HG03066 (cell line): ENCODE data around the gene SREBF2.
A peak's percentile ranks its signal among the peaks of the same experiment; 100 is the strongest.

Experiments used
- ATAC-seq: cut with Tn5 transposase; IDR thresholded peaks from one replicate; pipeline ENCODE4 v1.9.1; 2021; ENCODE audit warnings: low read depth; ENCODE audit not compliant: unreplicated experiment

The SREBF2 gene

GRCh38 chr22:41917903-41918791 lies 85.2 kb downstream of the SREBF2 start:
- no peak for ATAC-seq

GRCh38 chr22:41919357-41920224 lies 86.7 kb downstream of the SREBF2 start:
- no peak for ATAC-seq

GRCh38 chr22:41920271-41920976 lies 87.5 kb downstream of the SREBF2 start:
- ATAC-seq: no peak

GRCh38 chr22:41922328-41922727 lies 89.4 kb downstream of the SREBF2 start:
- ATAC-seq: no peak

GRCh38 chr22:41922940-41923594 lies 90.2 kb downstream of the SREBF2 start:
- no peak for ATAC-seq

- ATAC-seq: no peak
Observed at GRCh38 chr22:41923595-41924276, 90.8 kb downstream of the SREBF2 start.

- ATAC-seq: peak; percentile 47
Observed at GRCh38 chr22:41925783-41926460, 93.0 kb downstream of the SREBF2 start.

DNA sequence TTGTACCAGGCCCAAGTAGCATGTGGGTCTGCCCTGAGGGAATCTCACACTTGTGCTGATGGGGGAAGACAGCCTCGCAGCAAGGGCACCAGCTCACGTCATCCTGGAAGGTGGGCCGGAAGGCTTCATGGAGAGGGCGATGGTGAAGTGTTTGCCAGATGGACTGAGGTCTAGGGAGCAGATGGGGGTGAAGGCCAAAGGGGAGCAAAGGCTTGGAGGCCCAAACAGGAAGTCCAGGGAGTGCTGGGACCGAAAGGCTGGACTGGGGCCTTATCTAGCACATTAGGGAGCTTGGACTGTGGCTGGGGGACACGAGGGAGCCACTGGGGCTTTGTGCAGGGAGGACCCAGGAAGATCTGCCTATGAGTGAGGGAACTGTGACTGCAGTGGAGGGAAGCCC lies 94.9 kb downstream of the SREBF2 start:
- ATAC-seq: no peak

GRCh38 chr22:41928593-41929417 lies 95.9 kb downstream of the SREBF2 start:
- ATAC-seq: no peak

DNA sequence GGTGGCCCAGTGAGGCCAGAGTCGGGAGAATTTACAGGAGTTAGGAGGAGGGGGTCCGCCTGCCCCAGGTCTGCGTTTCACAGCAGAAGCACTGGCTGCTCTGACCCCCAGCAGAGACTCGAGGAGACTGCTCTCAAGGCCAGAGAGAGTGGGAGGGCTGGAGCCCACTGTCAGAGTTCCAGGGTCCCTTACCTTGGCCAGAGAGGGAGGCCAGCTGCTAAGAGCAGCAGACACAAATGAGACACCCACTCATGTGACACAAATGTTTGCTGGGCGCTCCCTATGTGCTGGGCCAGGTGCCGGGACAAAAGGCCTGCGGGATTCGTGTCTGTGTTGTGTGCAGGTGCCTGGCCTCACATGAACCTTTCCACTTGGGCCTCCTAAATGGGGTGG lies 96.5 kb downstream of the SREBF2 start:
- ATAC-seq: no peak

GRCh38 chr22:41931701-41932269 lies 98.9 kb downstream of the SREBF2 start:
- no peak for ATAC-seq

DNA sequence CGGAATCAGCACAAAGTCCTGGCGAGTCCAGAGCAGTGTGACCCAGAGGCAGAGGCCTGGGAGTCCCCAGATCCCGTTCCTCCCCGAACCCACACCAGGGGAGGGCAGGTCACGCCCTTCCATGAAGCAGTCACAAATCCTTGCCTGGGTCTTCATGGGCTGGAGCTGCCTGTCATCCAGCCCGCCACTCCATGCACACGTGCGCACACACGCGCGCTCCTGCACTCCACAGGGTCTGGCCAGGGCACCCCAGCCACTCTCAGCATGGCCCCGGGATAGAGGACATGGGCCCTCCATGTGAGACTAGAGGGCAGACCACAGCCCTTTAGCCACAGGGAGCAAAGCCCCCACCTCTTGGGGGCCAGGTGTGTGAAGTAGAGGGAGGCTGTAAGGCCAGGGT lies 99.4 kb downstream of the SREBF2 start:
- ATAC-seq: no peak

DNA sequence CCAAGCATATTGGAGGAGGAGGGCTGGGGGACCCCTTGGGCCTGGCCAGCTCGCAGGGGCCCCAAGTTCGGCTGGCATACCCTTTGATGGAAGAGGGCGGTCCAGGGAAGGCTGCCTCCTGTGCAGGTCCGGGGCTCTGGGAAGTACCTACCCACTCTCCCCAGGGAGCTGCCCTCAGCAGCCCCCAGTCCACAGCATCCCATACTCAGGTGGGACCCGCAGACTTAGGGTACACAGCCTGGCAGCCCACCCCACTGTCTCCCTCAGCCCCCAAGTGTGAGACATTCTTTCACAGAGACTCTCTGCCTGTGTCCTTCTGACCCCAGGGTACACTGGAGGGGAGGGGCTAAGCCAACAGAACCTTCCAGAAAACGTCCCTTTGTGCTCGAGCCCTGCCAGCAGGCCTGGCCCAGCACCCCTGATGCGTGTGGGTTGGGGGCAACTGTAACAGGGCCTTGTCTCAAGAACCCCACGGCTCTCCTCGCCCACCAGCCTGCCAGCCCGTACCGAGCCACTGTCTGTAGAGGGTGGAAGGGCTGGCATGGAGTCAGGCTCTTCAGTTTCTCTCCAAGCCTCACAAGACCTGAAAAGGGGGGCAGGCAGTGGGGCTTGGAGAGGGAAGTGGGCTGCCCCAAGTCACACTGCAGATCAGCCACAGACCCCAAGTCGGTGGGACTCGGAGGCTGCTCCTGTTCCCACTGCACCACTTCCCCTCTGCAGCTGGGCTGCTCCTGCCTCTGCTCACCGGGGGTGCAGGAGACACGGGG lies 100.7 kb downstream of the SREBF2 start:
- ATAC-seq: no peak

- no peak for ATAC-seq
Observed at GRCh38 chr22:41934284-41935014, 101.5 kb downstream of the SREBF2 start.

DNA sequence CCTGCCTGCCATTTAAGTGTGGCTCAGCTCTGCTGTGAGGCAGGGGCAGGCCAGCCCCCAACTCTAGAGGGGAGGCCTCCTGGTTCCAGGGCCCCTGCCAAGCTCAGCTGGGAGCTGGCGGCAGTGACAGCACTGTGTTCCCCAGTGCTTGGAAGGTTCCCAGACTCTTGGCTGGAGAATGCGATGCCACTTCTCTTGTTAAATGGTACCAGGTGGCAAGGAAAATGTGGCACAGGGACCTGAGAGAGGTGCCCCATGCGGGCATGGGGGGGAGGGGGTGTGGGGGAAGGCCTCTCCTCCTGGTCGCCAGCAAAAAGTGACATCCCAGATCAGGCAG lies 102.1 kb downstream of the SREBF2 start:
- no peak for ATAC-seq

DNA sequence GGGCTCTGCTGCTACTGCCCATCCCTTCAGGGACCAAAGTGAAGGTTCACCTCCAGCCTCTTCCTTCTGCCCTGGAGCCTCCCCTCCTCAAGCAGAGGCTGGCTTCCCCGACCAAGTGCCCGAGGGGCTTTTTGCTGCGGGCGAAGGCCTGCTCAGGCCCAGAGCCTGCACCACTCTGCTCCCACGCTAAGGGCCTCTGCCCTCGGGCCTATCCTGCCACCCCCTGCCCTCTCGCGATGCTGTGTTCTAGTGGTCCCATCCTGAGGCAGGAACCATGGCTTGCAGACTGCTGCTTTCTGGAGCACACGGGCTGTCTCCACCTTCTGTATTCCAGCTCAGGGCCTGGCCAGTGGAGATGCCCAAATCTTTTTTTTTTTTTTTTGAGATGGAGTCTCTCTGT lies 102.6 kb downstream of the SREBF2 start:
- no peak for ATAC-seq

DNA sequence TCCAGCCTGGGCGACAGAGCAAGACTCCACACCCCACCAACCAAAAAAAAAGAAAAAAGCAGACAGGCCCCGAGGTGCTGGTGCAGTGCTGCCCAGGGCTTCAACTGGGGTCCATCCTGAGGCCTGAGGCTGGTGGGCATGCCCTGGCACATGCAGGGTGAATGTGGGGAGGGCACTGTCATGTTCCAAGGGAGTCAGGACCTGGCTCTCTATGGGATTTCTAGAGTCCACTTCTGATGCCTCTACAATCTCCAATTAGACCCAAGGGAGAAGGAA lies 103.9 kb downstream of the SREBF2 start:
- ATAC-seq: no peak
